ENCODE measurements around the gene SOST.

SOST gene

GRCh38 chr17:43758497-43759174 is at the start of gene SOST:
SOST (minus strand) TSS chr17:43758791; CDS start chr17:43758741, 50 bp downstream.
- no peak within 1 kb of the TSS for H3K4me3 ChIP-seq (ENCODE audit: low read depth, low read length)
- in situ Hi-C loops (cut with HindIII; ENCODE audit: low sequenced_read_pairs) = loop anchor here (10.0 kb wide), 1 partner anchor 64 kb away; no protein-coding TSS in a partner anchor
- DNase-seq (ENCODE audit: low read depth, low spot score) = no peak
- TF ChIP-seq CTCF (IDR thresholded peaks at IDR 0.05; ENCODE audit: low read depth, low read length) = no peak

- DNase-seq (ENCODE audit: low read depth, low spot score) = no peak
- no peak overlapping the region for H3K4me3 ChIP-seq (ENCODE audit: low read depth, low read length)
- in situ Hi-C loops (cut with HindIII; ENCODE audit: low sequenced_read_pairs) = no loop called here
- no peak for TF ChIP-seq CTCF (IDR thresholded peaks at IDR 0.05; ENCODE audit: low read depth, low read length)
Observed at GRCh38 chr17:43808076-43808475, 49.5 kb upstream of the SOST start.

GRCh38 chr17:43805117-43805516 is 46.5 kb upstream of the SOST start:
- no peak for DNase-seq (ENCODE audit: low read depth, low spot score)
- no peak overlapping the region for H3K4me3 ChIP-seq (ENCODE audit: low read depth, low read length)
- TF ChIP-seq CTCF (IDR thresholded peaks at IDR 0.05; ENCODE audit: low read depth, low read length) = no peak
- in situ Hi-C loops (cut with HindIII; ENCODE audit: low sequenced_read_pairs) = no loop called here

GRCh38 chr17:43803758-43804157 is 45.2 kb upstream of the SOST start:
- no peak for TF ChIP-seq CTCF (IDR thresholded peaks at IDR 0.05; ENCODE audit: low read depth, low read length)
- no peak overlapping the region for H3K4me3 ChIP-seq (ENCODE audit: low read depth, low read length)
- in situ Hi-C loops (cut with HindIII; ENCODE audit: low sequenced_read_pairs) = no loop called here
- DNase-seq (ENCODE audit: low read depth, low spot score) = peak; percentile 10

- DNase-seq (ENCODE audit: low read depth, low spot score) = no peak
- in situ Hi-C loops (cut with HindIII; ENCODE audit: low sequenced_read_pairs) = no loop called here
- no peak for TF ChIP-seq CTCF (IDR thresholded peaks at IDR 0.05; ENCODE audit: low read depth, low read length)
Observed at GRCh38 chr17:43801844-43802243, 43.3 kb upstream of the SOST start.

GRCh38 chr17:43800736-43801135 is 42.1 kb upstream of the SOST start:
- TF ChIP-seq CTCF (IDR thresholded peaks at IDR 0.05; ENCODE audit: low read depth, low read length) = no peak
- no peak overlapping the region for H3K4me3 ChIP-seq (ENCODE audit: low read depth, low read length)
- in situ Hi-C loops (cut with HindIII; ENCODE audit: low sequenced_read_pairs) = no loop called here
- no peak for DNase-seq (ENCODE audit: low read depth, low spot score)

More at GRCh38 chr17:43801844-43802243, 43.3 kb upstream of the SOST start:
- H3K4me3 ChIP-seq (ENCODE audit: low read depth, low read length) = no peak overlapping the region

Data from astrocyte of the spinal cord (primary cell).